NK-92 (cell line): ENCODE data around the gene FOXL3.
"Not testable (repeated sequence)": the region's sequence is repeated elsewhere in the genome, so short reads cannot be mapped to it uniquely, and the experiment has no call there.

Experiments used
- DNase-seq: peaks from one replicate; lab custom pipeline; 2025; ENCODE audit not compliant: unreplicated experiment; lab: John Stamatoyannopoulos, UW

FOXL3 gene

GRCh38 chr7:289756-290553 is at the start of gene FOXL3:
FOXL3 (plus strand) TSS chr7:290170; CDS start chr7:290170, 0 bp downstream.
- DNase-seq = no peak

GRCh38 chr7:240887-241421 is 49.0 kb upstream of the FOXL3 start:
- DNase-seq = no peak

- DNase-seq = no peak
Measured at GRCh38 chr7:241513-241912, 48.5 kb upstream of the FOXL3 start.

GRCh38 chr7:242826-243579 is 47.0 kb upstream of the FOXL3 start:
- not testable (repeated sequence) for DNase-seq

- not testable (repeated sequence) for DNase-seq
Measured at GRCh38 chr7:243580-243978, 46.4 kb upstream of the FOXL3 start.

GRCh38 chr7:244974-245373 is 45.0 kb upstream of the FOXL3 start:
- no peak for DNase-seq

GRCh38 chr7:245574-246295 is 44.2 kb upstream of the FOXL3 start:
- no peak for DNase-seq

GRCh38 chr7:246451-246850 is 43.5 kb upstream of the FOXL3 start:
- no peak for DNase-seq

- no peak for DNase-seq
Measured at GRCh38 chr7:247181-247580, 42.8 kb upstream of the FOXL3 start.

GRCh38 chr7:247636-248035 is 42.3 kb upstream of the FOXL3 start:
- DNase-seq = no peak

GRCh38 chr7:248732-249435 is 41.1 kb upstream of the FOXL3 start:
- DNase-seq = no peak

GRCh38 chr7:249989-250388 is 40.0 kb upstream of the FOXL3 start:
- DNase-seq = no peak

- DNase-seq = no peak
Measured at GRCh38 chr7:250523-250922, 39.4 kb upstream of the FOXL3 start.

- DNase-seq = no peak
Measured at GRCh38 chr7:251005-251404, 39.0 kb upstream of the FOXL3 start.

- DNase-seq = no peak
Measured at GRCh38 chr7:251446-252175, 38.4 kb upstream of the FOXL3 start.

GRCh38 chr7:252216-252965 is 37.6 kb upstream of the FOXL3 start:
- no peak for DNase-seq

- no peak for DNase-seq
Measured at GRCh38 chr7:252981-253380, 37.0 kb upstream of the FOXL3 start.

GRCh38 chr7:253581-254336 is 36.2 kb upstream of the FOXL3 start:
- DNase-seq = no peak
